B cell (primary cell): Measurements from ENCODE around the gene CABLES1. TPM values are rescaled to one million over a fixed set of nuclear protein-coding genes. Genes with fewer than 3 reads are reported as not detected.
A peak's percentile ranks its signal among the peaks of the same experiment; 100 is the strongest.

Experiments used
- ATAC-seq: fragments of 200-7000 bp; cut with Tn5 transposase; one replicate; pipeline ENCODE4 v1.10.0; 2021; ENCODE audit warnings: low read depth, mild to moderate bottlenecking, moderate number of reproducible peaks, moderate library complexity
- CTCF ChIA-PET: fragments of 350-600 bp; sonication (Branson Sonifier 250); formaldehyde crosslinking; loops from one replicate; lab custom pipeline; 2021; ENCODE audit warnings: antibody characterized with exemption, inconsistent platforms; lab: Charles Lee
- POLR2A ChIA-PET: fragments of 350-600 bp; sonication (Branson Sonifier 250); formaldehyde crosslinking; loops from one replicate; lab custom pipeline; 2021; ENCODE audit warnings: antibody characterized with exemption; lab: Charles Lee
- DNase-seq: peaks from one replicate; pipeline ENCODE4 v3.0.0; 2013
- H2AFZ ChIP-seq: 2 replicates; pipeline ENCODE4 v1.6.1; 2012; ENCODE audit warnings: mild to moderate bottlenecking, low read depth, low read length; ENCODE audit not compliant: insufficient read depth, poor library complexity, severe bottlenecking
- H3K27ac ChIP-seq, 2 donors: 1 replicate in 1 of 2; 2 replicates in 1 of 2; pipeline ENCODE4 v1.5.1; 2012 to 2013; ENCODE audit warnings: low read length in 2 of 2, mild to moderate bottlenecking in 2 of 2, moderate library complexity in 1 of 2
- H3K27me3 ChIP-seq, 4 experiments: fragments of 200-600 bp in 1 of 4; sonication (generic) in 1 of 4; replicated peaks in 1 of 4; 1 replicate in 2 of 4; 2 replicates in 2 of 4; pipeline versions ENCODE4 v1.6.1 to v1.7.0; 2013 to 2016; ENCODE audit warnings: low read length in 3 of 4, mild to moderate bottlenecking in 2 of 4, mixed read lengths in 1 of 4, moderate library complexity in 1 of 4; ENCODE audit not compliant: insufficient read depth in 4 of 4, control insufficient read depth in 3 of 4; ENCODE audit errors: control extremely low read depth in 1 of 4
- H3K36me3 ChIP-seq, 2 experiments: replicated peaks in 1 of 2; 1 replicate in 1 of 2; 2 replicates in 1 of 2; pipeline versions ENCODE4 v1.6.1 to v1.7.1; 2013; ENCODE audit warnings: low read length in 1 of 2; ENCODE audit not compliant: insufficient read depth in 2 of 2, control insufficient read depth in 1 of 2; ENCODE audit errors: control extremely low read depth in 1 of 2, extremely low read depth in 1 of 2
- H3K4me1 ChIP-seq, 2 donors: fragments of 200-600 bp in 1 of 2; sonication (generic) in 1 of 2; 1 replicate in 1 of 2; 2 replicates in 1 of 2; pipeline versions ENCODE4 v1.5.1 to v1.6.1; 2013 to 2017; ENCODE audit warnings: low read length in 2 of 2; ENCODE audit not compliant: control insufficient read depth in 2 of 2, insufficient read depth in 2 of 2
- H3K4me2 ChIP-seq: replicated peaks from 2 replicates; pipeline ENCODE3; 2012; ENCODE audit warnings: mild to moderate bottlenecking, low read depth, low read length; ENCODE audit not compliant: poor library complexity, severe bottlenecking
- H3K4me3 ChIP-seq, 5 experiments: fragments of 200-600 bp in 1 of 5; sonication (generic) in 1 of 5; 1 replicate in 3 of 5; 2 replicates in 2 of 5; pipeline versions ENCODE4 v1.5.1 to v1.7.0; 2011 to 2016; ENCODE audit warnings: low read length in 4 of 5, mild to moderate bottlenecking in 4 of 5, low read depth in 2 of 5, control low read depth in 1 of 5, moderate library complexity in 1 of 5; ENCODE audit not compliant: insufficient read depth in 1 of 5; ENCODE audit errors: control extremely low read depth in 1 of 5, extremely low read depth in 1 of 5
- H3K79me2 ChIP-seq: fragments of 200-600 bp; sonication (generic); one replicate; pipeline ENCODE4 v1.6.0; 2016; ENCODE audit warnings: low read length; ENCODE audit not compliant: control insufficient read depth, insufficient read depth
- H3K9ac ChIP-seq: fragments of 200-600 bp; sonication (generic); 2 replicates; pipeline ENCODE4 v1.6.1; 2017; ENCODE audit warnings: mild to moderate bottlenecking, low read length, moderate library complexity
- H3K9me3 ChIP-seq, 3 donors: one replicate each; pipeline versions ENCODE4 v1.6.1 to v1.7.1; 2013; ENCODE audit warnings: low read length in 2 of 3; ENCODE audit not compliant: control insufficient read depth in 2 of 3, insufficient read depth in 1 of 3; ENCODE audit errors: control extremely low read depth in 1 of 3
- H4K20me1 ChIP-seq: 2 replicates; pipeline ENCODE4 v1.6.0; 2012; ENCODE audit warnings: mild to moderate bottlenecking, low read length; ENCODE audit not compliant: insufficient read depth, control insufficient read depth, poor library complexity, severe bottlenecking
- H3K27ac Mint-ChIP-seq: one replicate; pipeline ENCODE4 v1.8.0; 2021; ENCODE audit warnings: mixed read lengths
- H3K27me3 Mint-ChIP-seq: one replicate; pipeline ENCODE4 v1.8.0; 2021; ENCODE audit warnings: mixed read lengths
- H3K4me1 Mint-ChIP-seq: one replicate; pipeline ENCODE4 v1.8.0; 2021; ENCODE audit warnings: mixed read lengths
- H3K4me3 Mint-ChIP-seq: one replicate; pipeline ENCODE4 v1.8.0; 2021; ENCODE audit warnings: mixed read lengths
- H3K9me3 Mint-ChIP-seq: one replicate; pipeline ENCODE4 v1.8.0; 2022; ENCODE audit warnings: mixed read lengths; ENCODE audit not compliant: insufficient read depth
- CTCF ChIP-seq: fragments of 200-600 bp; IDR thresholded peaks from one replicate; pipeline ENCODE4 v1.8.0; 2022; ENCODE audit warnings: antibody characterized with exemption, mild to moderate bottlenecking
- EZH2 ChIP-seq: IDR thresholded peaks from 2 replicates; pipeline ENCODE4 v1.6.1; 2012; ENCODE audit warnings: borderline replicate concordance, low read depth, mild to moderate bottlenecking, moderate library complexity, low read length; ENCODE audit not compliant: insufficient read depth, poor library complexity, severe bottlenecking
- WGBS: methylation state at CpG from one replicate; pipeline ENCODE4 v1.1.5; 2013; ENCODE audit warnings: missing lambda C conversion rate; ENCODE audit not compliant: insufficient coverage; 5-methylcytosine and 5-hydroxymethylcytosine counted together
- intact Hi-C: fragments of 100-400 bp; cut with micrococcal nuclease; formaldehyde crosslinking; loops from one replicate; pipeline ENCODE4 v1.10.0; 2022
- polyA plus RNA-seq: library from polyadenylated mRNA; depleted of rRNA; stranded (reverse); fragments of >200 nt; gene quantifications from 2 replicates; pipeline ENCODE4 v1.2.3, GENCODE V29; 2012
- total RNA-seq, 2 donors: library from RNA; stranded (reverse); fragments of 120-200 nt in 1 of 2; gene quantifications; 1 replicate in 1 of 2; 2 replicates in 1 of 2; pipeline versions ENCODE4 v1.2.3 to v1.2.4, GENCODE V29; 2013 to 2022

The CABLES1 gene
- total and polyA plus RNA-seq, 2 donors (not counting 1 experiment from before 2014, with no cell fraction given) = 0.30 to 56.3 TPM

DNA sequence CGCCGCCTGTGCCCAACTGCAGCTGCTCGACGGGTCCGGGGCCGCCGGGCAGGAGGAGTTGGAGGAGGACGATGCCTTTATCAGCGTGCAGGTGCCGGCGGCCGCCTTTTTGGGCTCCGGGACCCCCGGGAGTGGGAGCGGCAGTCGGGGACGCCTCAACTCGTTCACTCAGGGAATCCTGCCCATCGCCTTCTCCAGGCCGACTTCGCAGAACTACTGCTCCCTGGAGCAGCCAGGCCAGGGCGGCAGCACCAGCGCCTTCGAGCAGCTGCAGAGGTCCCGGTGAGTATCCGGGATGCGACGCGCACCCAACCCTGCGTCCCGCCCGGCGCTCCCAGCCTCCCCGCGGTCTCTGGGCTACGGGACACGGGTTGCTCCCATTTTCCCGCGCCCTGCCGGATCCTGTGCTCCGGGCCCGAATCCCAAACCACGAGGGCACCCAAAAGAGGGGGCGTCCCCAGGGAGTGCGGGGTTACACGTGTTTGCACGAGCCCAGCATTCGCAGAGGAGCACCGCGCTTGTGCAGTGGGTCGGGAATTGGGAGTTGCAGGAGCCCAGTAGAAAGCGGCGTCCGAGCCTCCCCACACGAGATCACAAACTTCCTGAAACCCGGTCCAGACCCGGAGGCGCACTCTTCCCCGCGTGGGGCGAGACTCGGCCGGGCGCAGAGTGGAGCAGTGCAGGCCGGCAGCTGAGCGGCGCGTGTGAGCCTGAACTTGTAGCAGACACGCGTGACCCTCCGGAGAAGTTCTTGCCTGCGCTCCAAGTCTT, 1.2 kb downstream of the CABLES1 start:
- H3K27ac ChIP-seq = no peak overlapping the region
- 4% methylated on average over 70 of the region's 72 CpGs for WGBS
- H3K9me3 ChIP-seq = peaks cover 0 to 12% (median 0%) of the 10 kb centered on the region in 3 donors
- no peak for TF ChIP-seq CTCF
- peak; percentile 98 for TF ChIP-seq EZH2
- H3K9ac ChIP-seq = peak overlapping the region; percentile 56
- H3K79me2 ChIP-seq = no peaks in the 10 kb centered on the region
- peaks cover 0 to 51% (median 28%) of the 10 kb centered on the region in 4 experiments for H3K27me3 ChIP-seq
- Mint-ChIP-seq H3K9me3 (no peaks in the 10 kb centered on the region), H3K27me3 (peaks cover 44% of the 10 kb centered on the region), H3K4me3 (peak overlapping the region; percentile 79), H3K4me1 (peaks cover 26% of the 10 kb centered on the region), H3K27ac (peak overlapping the region; percentile 50)
- ATAC-seq (no peak), DNase-seq (peak; percentile 71)
- no peaks in the 10 kb centered on the region for H3K36me3 ChIP-seq
- CTCF ChIA-PET = interaction anchor here (0.6 to 8.0 kb wide), 7 partner anchors 92 to 316 kb away, joined by 3 to 182 read pairs (median 5); partner anchors contain the start of gene RIOK3
- intact Hi-C loops = loop anchor here (5.0 kb wide), 1 partner anchor 451 kb away; the partner anchor contains the start of gene NPC1
- H4K20me1 ChIP-seq = no peaks in the 10 kb centered on the region
- H3K4me1 ChIP-seq = peaks cover 31 to 36% of the 10 kb centered on the region in 2 donors
- POLR2A ChIA-PET = interaction anchor here (1.0 to 1.3 kb wide), 3 partner anchors 88 to 221 kb away, joined by 3 to 5 read pairs (median 3); no protein-coding TSS in a partner anchor
- peak overlapping the region; percentile 63 for H2AFZ ChIP-seq
- H3K4me2 ChIP-seq = peak overlapping the region; percentile 98
- H3K4me3 ChIP-seq = peak overlapping the region; percentile 19 to 56 (median 41)
